ENCODE results near the gene SESN1. TPM values are rescaled to one million over a fixed set of nuclear protein-coding genes. Genes with fewer than 3 reads are reported as not detected.

The SESN1 gene
- total RNA-seq, 1 experiment from 2014 or later: 17.5 TPM

- no peak overlapping the region for H4K8ac ChIP-seq (replicated peaks; ENCODE audit: insufficient read length, low read depth, low read length)
- no peak overlapping the region for H3K27ac ChIP-seq (ENCODE audit: insufficient read length, low read depth, low read length)
- H2BK120ac ChIP-seq (ENCODE audit: low read depth, low read length, poor library complexity, severe bottlenecking): no peak overlapping the region
- H2AFZ ChIP-seq (ENCODE audit: low read length): no peak overlapping the region
- no peak overlapping the region for H3K23ac ChIP-seq (ENCODE audit: insufficient read length, low read depth, low read length)
- H2BK12ac ChIP-seq (ENCODE audit: insufficient read length, low read depth, low read length): no peak overlapping the region
- H2AK5ac ChIP-seq (ENCODE audit: insufficient read length, low read length): no peak overlapping the region
- no peaks in the 10 kb centered on the region for H3K9me3 ChIP-seq (ENCODE audit: control insufficient read depth, low read depth, low read length)
- H3K56ac ChIP-seq (ENCODE audit: insufficient read length, low read depth, low read length): no peak overlapping the region
- no peak overlapping the region for H3K4ac ChIP-seq (ENCODE audit: low read depth, low read length)
- H3K4me1 ChIP-seq (ENCODE audit: insufficient read depth, low read length): no peaks in the 10 kb centered on the region
- Mint-ChIP-seq H3K4me1 (0 out of 4 replicates have a peak, but pooled peaks cover 0 to 2% of the 10 kb centered on the region in 2 experiments), H3K4me3 (no peak overlapping the region), H3K27ac (no peak overlapping the region), H3K9me3 (no peaks in the 10 kb centered on the region), H3K36me3 (ENCODE audit: insufficient read depth in 1 of 3, low read depth in 3 of 3) (peaks cover 0 to 3% (median 0%) of the 10 kb centered on the region in 3 experiments; a peak in 1 of 7 replicates), H3K27me3 (ENCODE audit: low read depth) (no peaks in the 10 kb centered on the region)
- H3K79me2 ChIP-seq (ENCODE audit: insufficient read depth, low read length): no peaks in the 10 kb centered on the region
- H4K5ac ChIP-seq (ENCODE audit: insufficient read length, low read depth, low read length): no peak overlapping the region
- H2BK20ac ChIP-seq (ENCODE audit: low read depth, low read length, poor library complexity, severe bottlenecking): no peak overlapping the region
- H3K4me2 ChIP-seq (ENCODE audit: insufficient read depth, insufficient read length, low read length): no peak overlapping the region
- no peak overlapping the region for H2BK15ac ChIP-seq (ENCODE audit: low read depth, low read length)
- no peak overlapping the region for H3T11ph ChIP-seq (ENCODE audit: low read length)
- no peak overlapping the region for H2BK5ac ChIP-seq (ENCODE audit: insufficient read length, low read length)
- WGBS (ENCODE audit: extremely low coverage, insufficient read length, low lambda C conversion rate): no CpG with 5 or more reads among the region's 1 CpG
- no peaks in the 10 kb centered on the region for H3K79me1 ChIP-seq (ENCODE audit: insufficient read depth, low read depth, low read length, poor library complexity, severe bottlenecking)
- no peak for DNase-seq
- TF ChIP-seq CTCF (conservative IDR thresholded peaks at IDR 0.05): no peak
- H3K18ac ChIP-seq (ENCODE audit: insufficient read length, low read depth, low read length): no peak overlapping the region
- H3K14ac ChIP-seq (ENCODE audit: insufficient read depth, low read length): no peak overlapping the region
- H3K27me3 ChIP-seq (ENCODE audit: insufficient read depth, low read length): no peaks in the 10 kb centered on the region
- H3K9ac ChIP-seq (ENCODE audit: extremely low read depth, insufficient read length, low read length): no peak overlapping the region
- H4K20me1 ChIP-seq (ENCODE audit: control insufficient read depth, insufficient read depth, insufficient read length): no peaks in the 10 kb centered on the region
- no peak overlapping the region for H4K91ac ChIP-seq (ENCODE audit: insufficient read length, low read depth, low read length)
- no peaks in the 10 kb centered on the region for H3K23me2 ChIP-seq (ENCODE audit: insufficient read length, low read depth, low read length, poor library complexity, severe bottlenecking)
These were observed 13.6 kb downstream of the SESN1 start for GRCh38 chr6:109081026-109081425.

Measured in H9 (cell line).